A549 treated with CpdA at 1 μM for 4 hours (cell line): Measurements from ENCODE around the gene KRTAP20-3. TPM values are rescaled to one million over a fixed set of nuclear protein-coding genes. Genes with fewer than 3 reads are reported as not detected.

Source experiments
- total RNA-seq: library from RNA; stranded (reverse); fragments of 200-300 nt; extraction: Qiagen RNA extraction; gene quantifications from 5 replicates; pipeline ENCODE4 v1.2.3, GENCODE V29; 2022; ENCODE audit warnings: low read depth

The KRTAP20-3 gene
- total RNA-seq: not detected in 5 replicates

DNA sequence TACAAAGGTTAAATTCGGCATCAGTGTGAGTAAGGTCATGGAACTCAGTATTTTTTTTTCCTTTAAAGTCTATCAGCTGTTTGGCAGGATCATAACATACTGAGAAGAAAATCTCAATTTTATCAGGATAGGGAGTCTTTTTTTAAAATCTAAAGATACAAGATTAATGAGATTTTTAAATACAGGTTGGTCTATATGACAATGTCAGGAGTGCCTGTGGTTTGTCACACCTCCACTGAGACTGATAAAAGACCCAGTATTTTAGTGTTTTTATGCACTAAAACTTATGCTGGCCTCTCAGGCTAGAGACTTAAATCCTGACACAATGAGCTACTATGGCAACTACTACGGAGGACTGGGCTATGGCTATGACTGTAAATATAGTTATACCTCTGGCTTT is at the start of gene KRTAP20-3:
TSS of gene KRTAP20-3 (plus strand) at position 301 of the 400 bp plus-strand sequence.

GRCh38 chr21:30598802-30599201 is 43.9 kb upstream of the KRTAP20-3 start, which contains the start of gene KRTAP6-2:
KRTAP6-2 (minus strand) TSS chr21:30598902; CDS start chr21:30598874, 28 bp downstream.

GRCh38 chr21:30600787-30601186 is 41.9 kb upstream of the KRTAP20-3 start, which contains the start of gene KRTAP22-1:
KRTAP22-1 (plus strand) TSS chr21:30601087.

GRCh38 chr21:30613836-30614235 is 28.8 kb upstream of the KRTAP20-3 start, which contains the start of gene KRTAP6-1:
KRTAP6-1 (minus strand) TSS chr21:30613930; CDS start chr21:30613904, 26 bp downstream.

GRCh38 chr21:30616125-30616524 is 26.5 kb upstream of the KRTAP20-3 start, which contains the start of gene KRTAP20-1:
KRTAP20-1 (plus strand) TSS chr21:30616425; CDS start chr21:30616455, 30 bp downstream.

DNA sequence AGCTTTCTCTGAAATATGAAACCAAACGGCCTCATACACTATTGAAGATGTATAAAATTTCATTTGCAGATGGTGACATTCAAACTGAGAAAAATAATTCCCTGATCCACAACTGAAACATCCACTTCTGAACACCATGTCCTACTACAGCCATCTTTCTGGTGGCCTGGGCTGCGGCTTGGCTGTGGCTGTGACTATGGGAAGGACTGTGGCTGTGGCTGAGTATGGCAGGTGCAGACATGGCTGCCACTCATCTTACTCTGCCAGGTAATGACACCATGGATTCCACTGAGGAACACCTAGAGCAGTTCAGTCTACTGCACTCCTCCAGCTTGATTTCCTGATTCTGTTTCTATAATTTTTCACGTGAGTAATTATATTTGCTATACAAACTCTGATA is 22.1 kb upstream of the KRTAP20-3 start, which contains the start of gene KRTAP20-4:
TSS of gene KRTAP20-4 (plus strand) at position 106 of the 400 bp plus-strand sequence.

GRCh38 chr21:30634906-30635305 is 7.8 kb upstream of the KRTAP20-3 start, which contains the start of gene KRTAP20-2:
KRTAP20-2 (plus strand) TSS chr21:30635206; CDS start chr21:30635264, 58 bp downstream.

Other genes starting within 250 kb of the KRTAP20-3 start
- gene KRTAP13-1, start 246.8 kb upstream of the KRTAP20-3 start, total RNA-seq: not detected in 5 replicates
- gene KRTAP13-3, start 216.9 kb upstream of the KRTAP20-3 start, total RNA-seq: not detected in 5 replicates
- gene KRTAP13-4, start 212.6 kb upstream of the KRTAP20-3 start, total RNA-seq: not detected in 5 replicates
- not detected in 5 replicates for gene KRTAP15-1, start 202.6 kb upstream of the KRTAP20-3 start, total RNA-seq
- gene KRTAP19-1, start 162.5 kb upstream of the KRTAP20-3 start, total RNA-seq: not detected in 5 replicates
- not detected in 5 replicates for gene KRTAP19-2, start 155.4 kb upstream of the KRTAP20-3 start, total RNA-seq
- gene KRTAP19-3, start 150.9 kb upstream of the KRTAP20-3 start, total RNA-seq: not detected in 5 replicates
- not detected in 5 replicates for gene KRTAP19-4, start 145.7 kb upstream of the KRTAP20-3 start, total RNA-seq
- not detected in 5 replicates for gene KRTAP19-5, start 140.7 kb upstream of the KRTAP20-3 start, total RNA-seq
- not detected in 5 replicates for gene KRTAP19-6, start 101.0 kb upstream of the KRTAP20-3 start, total RNA-seq
- not detected in 5 replicates for gene KRTAP19-7, start 81.5 kb upstream of the KRTAP20-3 start, total RNA-seq
- not detected in 5 replicates for gene KRTAP22-2, start 52.5 kb upstream of the KRTAP20-3 start, total RNA-seq
- not detected in 5 replicates for gene KRTAP6-3, start 50.4 kb upstream of the KRTAP20-3 start, total RNA-seq
- not detected in 5 replicates for gene KRTAP6-2, start 44.0 kb upstream of the KRTAP20-3 start, total RNA-seq
- gene KRTAP22-1, start 41.8 kb upstream of the KRTAP20-3 start, total RNA-seq: not detected in 5 replicates
- not detected in 5 replicates for gene KRTAP6-1, start 28.9 kb upstream of the KRTAP20-3 start, total RNA-seq
- gene KRTAP20-1, start 26.4 kb upstream of the KRTAP20-3 start, total RNA-seq: not detected in 5 replicates
- gene KRTAP20-4, start 22.2 kb upstream of the KRTAP20-3 start, total RNA-seq: not detected in 5 replicates
- not detected in 5 replicates for gene KRTAP20-2, start 7.7 kb upstream of the KRTAP20-3 start, total RNA-seq
- gene KRTAP21-3, start 75.9 kb downstream of the KRTAP20-3 start, total RNA-seq: not detected in 5 replicates
- not detected in 5 replicates for gene KRTAP21-2, start 104.4 kb downstream of the KRTAP20-3 start, total RNA-seq
- not detected in 5 replicates for gene KRTAP21-1, start 112.6 kb downstream of the KRTAP20-3 start, total RNA-seq
- not detected in 5 replicates for gene KRTAP8-1, start 170.4 kb downstream of the KRTAP20-3 start, total RNA-seq
- not detected in 5 replicates for gene KRTAP7-1, start 186.9 kb downstream of the KRTAP20-3 start, total RNA-seq
- not detected in 5 replicates for gene KRTAP11-1, start 238.7 kb downstream of the KRTAP20-3 start, total RNA-seq